Measurements from ENCODE around the gene ZBED6. TPM values are rescaled to one million over a fixed set of nuclear protein-coding genes. Genes with fewer than 3 reads are reported as not detected.
"Not testable (repeated sequence)": the region's sequence is repeated elsewhere in the genome, so short reads cannot be mapped to it uniquely, and the experiment has no call there.

The ZBED6 gene
- total and polyA plus RNA-seq, 9 of the 15 experiments (the other 6 are each of a cell fraction or from before 2014, with no cell fraction given) = 0.21 to 16.6 (median 5.0) TPM

- H3K9me1 ChIP-seq (ENCODE audit: control insufficient read depth, insufficient read depth, low read length); H3K4me3 ChIP-seq; H3K9ac ChIP-seq (ENCODE audit: insufficient read depth in 1 of 2, low read depth in 2 of 2, low read length in 2 of 2); intact Hi-C loops (cut with micrococcal nuclease); CTCF ChIA-PET (ENCODE audit: low intra/inter-chr PET ratio); H3K4me2 ChIP-seq (ENCODE audit: insufficient read depth, low read length); H3K4me1 ChIP-seq (replicated peaks in 1 of 2; ENCODE audit: control insufficient read depth in 2 of 2, insufficient read depth in 2 of 2, low read length in 2 of 2); H3K9me3 ChIP-seq (replicated peaks; ENCODE audit: control insufficient read depth, insufficient read depth, low read depth, low read length); DNase-seq (ENCODE audit: extremely low read depth in 1 of 4, low spot score in 3 of 4); ATAC-seq; H3K27me3 ChIP-seq (ENCODE audit: control insufficient read depth in 2 of 2, insufficient read depth in 2 of 2, low read length in 2 of 2); FAIRE-seq; in situ Hi-C loops (cut with MboI); BruUV-seq (replicated peaks); H3K27ac ChIP-seq (ENCODE audit: extremely low read depth, low read depth, low read length); H2AFZ ChIP-seq (ENCODE audit: low read depth, low read length); POLR2A ChIA-PET; H4K20me1 ChIP-seq (replicated peaks; ENCODE audit: control insufficient read depth, insufficient read depth, low read length): not testable (repeated sequence)
- WGBS (ENCODE audit: insufficient coverage, low coverage, missing lambda C conversion rate) = 89% methylated on average over 5 of the region's 5 CpGs
- H3K36me3 ChIP-seq (ENCODE audit: control insufficient read depth, insufficient read depth, low read length) = peaks cover 89% of the 10 kb centered on the region
- TF ChIP-seq ZZZ3 (IDR thresholded peaks at IDR 0.05) = 0 out of 2 replicates have a peak, but pooled peaks have one; percentile 30
- H3K79me2 ChIP-seq (ENCODE audit: control insufficient read depth, insufficient read depth, low read length) = peaks cover 19% of the 10 kb centered on the region
Measured at GRCh38 chr1:203829247-203829646, 33.8 kb downstream of the ZBED6 start.

- WGBS (ENCODE audit: insufficient coverage, low coverage, missing lambda C conversion rate) = 96% methylated on average over 3 of the region's 3 CpGs
- Histone ChIP-seq H3K4me1 (replicated peaks in 1 of 2; ENCODE audit: control insufficient read depth in 2 of 2, insufficient read depth in 2 of 2, low read length in 2 of 2) (no peaks in the 10 kb centered on the region), H3K9me3 (replicated peaks; ENCODE audit: control insufficient read depth, insufficient read depth, low read depth, low read length) (no peaks in the 10 kb centered on the region), H3K36me3 (ENCODE audit: control insufficient read depth, insufficient read depth, low read length) (peaks cover 93% of the 10 kb centered on the region), H4K20me1 (replicated peaks; ENCODE audit: control insufficient read depth, insufficient read depth, low read length) (no peaks in the 10 kb centered on the region), H3K9ac (ENCODE audit: insufficient read depth in 1 of 2, low read depth in 2 of 2, low read length in 2 of 2) (no peak overlapping the region), H3K27me3 (ENCODE audit: control insufficient read depth in 2 of 2, insufficient read depth in 2 of 2, low read length in 2 of 2) (no peaks in the 10 kb centered on the region), H3K9me1 (ENCODE audit: control insufficient read depth, insufficient read depth, low read length) (no peaks in the 10 kb centered on the region), H3K79me2 (ENCODE audit: control insufficient read depth, insufficient read depth, low read length) (no peaks in the 10 kb centered on the region), H3K4me2 (ENCODE audit: insufficient read depth, low read length) (no peak overlapping the region), H3K4me3 (no peak overlapping the region), H3K27ac (ENCODE audit: extremely low read depth, low read depth, low read length) (no peak overlapping the region), H2AFZ (ENCODE audit: low read depth, low read length) (no peak overlapping the region)
- POLR2A ChIA-PET = interaction anchor here (0.6 to 2.6 kb wide), 2 partner anchors 23 to 25 kb away, joined by 3 to 11 read pairs; no protein-coding TSS in a partner anchor
- no TSS peak for BruUV-seq (replicated peaks)
- in situ Hi-C loops (cut with MboI) (no loop called here), intact Hi-C loops (cut with micrococcal nuclease) (no loop called here)
- DNase-seq (ENCODE audit: extremely low read depth in 1 of 4, low spot score in 3 of 4) (no peak), ATAC-seq (no peak), FAIRE-seq (peak; percentile 40)
- TF ChIP-seq RCOR1 (IDR thresholded peaks at IDR 0.05; ENCODE audit: borderline replicate concordance in 1 of 2, low read depth in 2 of 2, low read length in 2 of 2) (no peak), NCOA6 (IDR thresholded peaks at IDR 0.05) (no peak), HMG20B (CRISPR knock-in tag; IDR thresholded peaks at IDR 0.05) (no peak), CTCF (IDR thresholded peaks at IDR 0.05 in 2 of 3, conservative IDR thresholded peaks at IDR 0.05 in 1 of 3; ENCODE audit: insufficient read depth in 2 of 3, low read depth in 1 of 3, low read length in 3 of 3) (0 out of 6 replicates have a peak, but pooled peaks of 1 of the 3 experiments have one; percentile 14), ELK3 (CRISPR knock-in tag; IDR thresholded peaks at IDR 0.05) (no peak), PHB2 (IDR thresholded peaks at IDR 0.05; ENCODE audit: low read depth) (no peak), ZNF232 (CRISPR knock-in tag; IDR thresholded peaks at IDR 0.05) (no peak)
- CTCF ChIA-PET (ENCODE audit: low intra/inter-chr PET ratio) = interaction anchor here (0.6 kb wide), 1 partner anchor 9 kb away, joined by 4 read pairs; no protein-coding TSS in a partner anchor
Measured at GRCh38 chr1:203835476-203835875, 40.1 kb downstream of the ZBED6 start.

All from K562 (cell line).